Posterior cingulate gyrus (tissue), 11 donors: ENCODE data around the gene TAOK3.
"Not testable (repeated sequence)": the region's sequence is repeated elsewhere in the genome, so short reads cannot be mapped to it uniquely, and the experiment has no call there.

Experiments used
- DNase-seq, 10 donors: peaks; one replicate each; pipeline versions ENCODE4 v3.0.0 to v3.0.0-alpha.2; 2020 to 2021; ENCODE audit warnings: mixed read lengths in 3 of 10
- intact Hi-C: fragments of 100-400 bp; cut with DNase I; formaldehyde crosslinking; loops from one replicate; pipeline ENCODE4 v1.15.1; 2023

The TAOK3 gene

GRCh38 chr12:118308006-118308405, 64.7 kb downstream of the TAOK3 start:
- intact Hi-C loops, DNase-seq: not testable (repeated sequence)

- no peak for DNase-seq
- intact Hi-C loops, result no loop called here
These were observed 65.4 kb downstream of the TAOK3 start for GRCh38 chr12:118307069-118307954.

GRCh38 chr12:118304093-118304492, 68.6 kb downstream of the TAOK3 start:
- intact Hi-C loops, result loop anchor here (5.0 kb wide), 1 partner anchor 68 kb away; the partner anchor contains the start of gene TAOK3
- DNase-seq, result no peak

GRCh38 chr12:118302053-118302452, 70.7 kb downstream of the TAOK3 start:
- DNase-seq, result no peak
- intact Hi-C loops, result loop anchor here (5.0 kb wide), 1 partner anchor 70 kb away; the partner anchor contains the start of gene TAOK3

DNA sequence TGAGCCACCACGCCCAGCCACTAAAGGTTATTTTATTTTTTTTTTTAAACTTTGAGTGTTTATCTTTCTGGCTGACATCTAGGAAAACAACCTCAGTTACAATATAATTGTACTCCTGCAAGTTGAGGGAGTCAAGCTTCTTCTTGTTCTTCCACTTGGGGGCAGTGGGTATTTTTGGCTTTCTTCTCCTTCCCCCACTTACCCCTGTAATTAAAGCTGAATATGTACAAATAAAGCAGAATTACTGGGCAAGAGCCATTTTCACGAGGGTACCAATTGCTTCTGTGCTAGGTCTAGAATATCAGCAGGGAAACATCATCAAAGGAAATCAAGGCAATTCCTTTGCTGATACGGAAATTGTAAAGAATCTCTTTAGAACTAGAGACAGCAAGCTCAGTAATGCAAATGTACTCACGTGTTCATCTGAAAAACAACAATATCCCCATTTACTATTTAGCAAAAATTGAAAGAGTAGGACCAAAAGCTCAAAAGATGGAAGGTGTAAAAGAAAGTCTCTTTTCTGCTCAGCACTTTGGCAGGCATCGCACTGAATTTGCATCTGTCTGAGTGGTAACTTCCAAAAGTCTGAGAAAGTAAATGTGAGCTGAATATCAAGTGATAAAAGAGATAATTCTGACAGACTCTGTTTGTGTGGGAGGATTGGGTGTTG, 72.8 kb downstream of the TAOK3 start:
- peak in 4 of 10 donors; percentile 13 to 22 (median 16) for DNase-seq
- intact Hi-C loops, result loop anchor here (5.0 kb wide), 1 partner anchor 72 kb away; the partner anchor contains the start of gene TAOK3

DNA sequence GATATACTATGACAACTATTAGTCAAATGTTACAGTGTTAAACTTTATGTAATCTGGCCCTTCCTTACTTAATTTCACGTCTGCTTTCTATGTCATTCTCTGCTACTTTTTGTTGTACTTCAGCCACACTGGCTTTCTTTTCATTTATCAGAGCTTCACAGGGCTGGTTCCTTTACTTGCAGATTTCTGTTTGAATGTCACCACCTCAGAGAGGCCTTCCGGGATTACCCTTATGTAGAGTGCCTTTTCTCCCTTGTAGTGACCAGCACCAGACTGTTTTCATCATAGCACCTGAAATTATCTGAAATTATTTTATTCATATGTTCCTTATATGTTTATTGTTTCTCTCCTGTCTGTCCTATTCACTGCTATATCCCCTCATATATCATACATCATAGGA, 75.4 kb downstream of the TAOK3 start:
- intact Hi-C loops, result no loop called here

GRCh38 chr12:118292836-118293235, 79.9 kb downstream of the TAOK3 start:
- no peak for DNase-seq

More for the DNA sequence above, 75.4 kb downstream of the TAOK3 start:
- no peak for DNase-seq

DNA sequence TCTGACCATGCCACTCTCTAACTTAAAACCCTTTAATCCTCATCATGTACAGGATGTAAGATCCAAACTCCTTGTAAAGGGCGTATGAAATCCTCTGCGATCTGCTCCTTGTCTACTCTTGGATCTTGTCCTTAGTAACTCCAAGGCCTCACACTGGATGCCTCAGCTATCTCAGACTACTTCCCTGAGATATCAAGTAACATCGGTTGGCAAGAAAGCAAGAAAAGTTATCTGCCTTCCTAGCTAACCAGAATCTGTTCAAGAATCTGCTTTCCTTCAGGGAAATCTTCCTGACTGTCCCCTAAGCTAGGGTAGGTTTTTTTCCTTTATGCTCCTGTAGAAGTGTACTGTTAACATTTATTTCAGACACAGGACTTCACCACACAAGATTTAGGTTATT, 82.6 kb downstream of the TAOK3 start:
- no peak for DNase-seq
- intact Hi-C loops, result no loop called here

More at GRCh38 chr12:118292836-118293235, 79.9 kb downstream of the TAOK3 start:
- intact Hi-C loops, result no loop called here

DNA sequence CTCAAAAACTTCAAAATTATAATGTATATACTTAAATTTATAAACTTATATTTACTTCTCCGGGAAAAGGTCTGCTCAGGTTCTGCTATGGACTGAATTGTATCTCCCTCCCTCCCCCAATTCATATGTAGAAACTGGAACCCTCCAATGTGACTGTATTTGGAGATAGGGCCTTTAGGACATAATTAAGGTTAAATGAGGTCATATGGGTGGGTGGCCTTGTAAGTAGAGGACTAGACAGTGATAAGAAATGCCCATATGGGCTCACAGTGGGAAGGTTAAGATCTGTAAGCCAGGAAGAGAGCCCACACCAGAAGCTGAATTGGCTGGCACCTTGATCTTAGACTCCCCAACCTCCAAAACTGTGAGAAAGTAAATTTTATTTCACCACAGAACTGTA, 84.5 kb downstream of the TAOK3 start:
- no peak for DNase-seq
- intact Hi-C loops, result loop anchor here (10.0 kb wide), 1 partner anchor 93 kb away; no protein-coding TSS in a partner anchor

DNA sequence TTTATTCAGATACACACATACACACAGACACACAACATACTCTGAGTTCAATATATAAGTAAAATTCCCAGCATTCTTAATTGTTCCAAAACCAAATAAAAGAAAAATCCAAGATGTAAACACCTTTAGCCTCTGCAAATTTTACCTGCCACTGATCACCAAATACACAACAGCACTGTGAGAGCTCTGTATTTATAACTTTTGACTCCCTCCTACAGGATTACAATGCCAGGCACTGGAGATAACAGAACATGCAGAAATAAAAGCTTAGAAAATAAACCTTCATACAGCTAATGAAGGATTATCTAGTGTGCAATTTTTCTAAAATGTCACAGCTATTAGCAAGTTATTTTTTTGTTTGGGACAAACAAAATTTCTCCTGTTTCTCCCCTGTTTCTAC, 85.0 kb downstream of the TAOK3 start:
- intact Hi-C loops, result loop anchor here (10.0 kb wide), 1 partner anchor 93 kb away; no protein-coding TSS in a partner anchor
- no peak for DNase-seq

DNA sequence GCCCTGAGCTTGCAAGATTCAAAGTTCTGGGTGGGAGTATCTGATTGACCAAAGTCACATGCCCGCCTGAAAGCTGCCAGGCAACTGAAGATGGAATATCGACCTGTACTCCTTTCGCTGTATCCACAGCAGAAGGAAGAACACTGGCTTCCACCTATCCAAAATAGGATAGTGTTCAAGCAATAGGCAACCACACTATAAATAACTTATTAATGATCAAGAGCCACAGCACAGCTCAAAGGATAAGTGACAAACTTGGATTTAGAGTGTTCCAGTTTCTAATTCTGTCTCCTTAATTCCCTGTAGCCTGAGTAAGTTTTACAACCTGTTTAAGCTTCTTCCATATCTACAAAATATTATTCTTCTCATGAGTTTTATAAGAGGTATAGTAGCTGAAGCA, 89.9 kb downstream of the TAOK3 start:
- intact Hi-C loops, result loop anchor here (10.0 kb wide), 1 partner anchor 88 kb away; no protein-coding TSS in a partner anchor
- no peak for DNase-seq

DNA sequence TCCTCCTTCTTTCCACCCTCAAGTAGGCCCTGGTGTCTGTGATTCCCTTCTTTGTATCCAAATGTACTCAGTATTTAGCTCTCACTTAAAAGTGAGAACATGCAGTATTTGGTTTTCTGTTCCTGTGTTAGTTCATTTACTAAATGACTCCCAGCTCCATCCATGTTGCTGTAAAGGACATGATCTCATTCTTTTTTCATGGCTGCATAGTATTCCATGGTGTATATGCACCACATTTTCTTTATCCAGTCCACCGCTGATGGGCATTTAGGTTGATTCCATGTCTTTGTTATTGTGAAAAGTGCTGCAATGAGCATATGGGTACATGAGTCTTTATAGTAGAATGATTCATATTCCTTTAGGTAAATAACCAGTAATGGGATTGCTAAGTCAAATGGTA, 94.4 kb downstream of the TAOK3 start:
- intact Hi-C loops, DNase-seq: not testable (repeated sequence)

DNA sequence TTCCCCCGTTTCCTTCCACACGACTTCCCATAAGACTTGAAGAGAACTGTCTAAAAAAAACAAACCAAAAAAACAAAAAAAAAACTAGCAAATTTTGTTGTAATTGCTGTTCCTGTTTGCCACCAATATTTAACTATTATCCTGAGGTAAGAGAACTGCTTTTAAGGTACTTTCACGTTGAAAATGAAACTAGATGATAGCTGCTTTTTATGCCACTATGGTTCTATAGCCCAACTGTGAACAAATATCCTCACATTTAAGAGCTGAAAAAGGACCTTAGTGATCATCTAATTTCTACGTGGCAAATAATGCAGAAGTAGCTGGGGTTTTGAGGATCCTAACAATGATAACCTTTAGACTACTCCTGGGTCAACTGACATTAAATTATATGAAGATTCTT, 98.6 kb downstream of the TAOK3 start:
- intact Hi-C loops, result no loop called here
- no peak for DNase-seq

- DNase-seq, result no peak
- intact Hi-C loops, result no loop called here
These were observed 100.8 kb downstream of the TAOK3 start for GRCh38 chr12:118271770-118272417.

GRCh38 chr12:118271183-118271582, 101.5 kb downstream of the TAOK3 start:
- DNase-seq, result no peak
- intact Hi-C loops, result no loop called here

DNA sequence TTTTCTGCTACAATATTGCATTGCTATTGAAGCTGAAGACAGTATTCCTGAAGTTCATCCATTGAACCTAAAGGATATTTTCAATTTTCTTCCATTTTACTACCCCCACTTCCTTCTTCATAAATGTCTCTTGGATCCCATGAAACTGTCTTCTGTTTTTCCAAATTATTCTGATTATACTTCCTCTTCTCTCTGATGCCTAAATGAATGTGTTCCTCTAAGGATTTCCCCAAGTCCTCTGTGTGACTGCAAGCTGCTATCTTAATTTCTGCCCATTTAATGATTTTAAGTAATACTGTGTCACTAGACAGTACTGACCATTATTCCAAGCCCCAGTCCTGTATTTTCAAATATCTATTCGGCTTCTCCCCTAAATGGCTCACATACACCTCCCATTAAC, 102.9 kb downstream of the TAOK3 start:
- intact Hi-C loops, result no loop called here
- no peak for DNase-seq

- DNase-seq, result no peak
- intact Hi-C loops, result no loop called here
These were observed 113.6 kb downstream of the TAOK3 start for GRCh38 chr12:118259079-118259478.

DNA sequence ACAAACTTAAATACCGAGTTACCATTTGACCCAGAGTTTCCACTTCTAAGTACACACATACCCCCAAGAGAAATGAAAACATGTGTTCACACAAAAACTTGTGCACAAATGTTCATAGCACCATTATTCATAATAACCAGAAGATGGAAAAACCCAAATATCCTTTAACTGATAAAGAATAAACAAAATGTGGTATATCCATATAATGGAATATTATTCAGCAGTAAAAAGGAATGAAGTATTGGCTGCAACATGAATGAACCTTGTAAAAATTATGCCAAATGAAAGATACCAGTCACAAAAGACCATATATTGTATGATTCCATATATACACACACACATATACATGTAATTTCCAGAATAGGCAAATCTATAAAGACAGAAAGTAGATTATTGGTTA, 116.4 kb downstream of the TAOK3 start:
- intact Hi-C loops, result no loop called here
- no peak for DNase-seq

GRCh38 chr12:118249547-118249946, 123.2 kb downstream of the TAOK3 start:
- intact Hi-C loops, result no loop called here
- no peak for DNase-seq

DNA sequence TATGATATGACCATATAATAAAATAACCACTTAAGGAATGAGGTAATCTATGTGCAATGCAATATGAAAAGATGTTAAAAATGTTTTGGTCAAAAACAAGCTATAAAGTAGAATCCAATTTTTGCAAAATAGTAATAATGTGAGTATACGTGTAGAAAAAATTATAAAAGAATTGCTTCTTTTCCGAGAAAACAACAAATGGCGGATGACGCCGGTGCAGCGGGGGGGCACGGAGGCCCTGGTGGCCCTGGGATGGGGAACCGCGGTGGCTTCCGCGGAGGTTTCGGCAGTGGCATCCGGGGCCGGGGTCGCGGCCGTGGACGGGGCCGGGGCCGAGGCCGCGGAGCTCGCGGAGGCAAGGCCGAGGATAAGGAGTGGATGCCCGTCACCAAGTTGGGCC, 126.8 kb downstream of the TAOK3 start:
- DNase-seq, intact Hi-C loops: not testable (repeated sequence)

GRCh38 chr12:118238888-118239287, 133.8 kb downstream of the TAOK3 start:
- DNase-seq, result no peak
- intact Hi-C loops, result no loop called here
